HepG2 (cell line): ENCODE measurements around the gene CCDC192. TPM values are rescaled to one million over a fixed set of nuclear protein-coding genes. Genes with fewer than 3 reads are reported as not detected.

ENCODE experiments used
- ARNT2 ChIP-seq: sonication (generic); formaldehyde crosslinking; IDR thresholded peaks from 2 replicates; pipeline ENCODE4 v1.8.0; 2022; ENCODE audit warnings: mild to moderate bottlenecking, low read depth, missing genetic modification reagents, moderate library complexity
- CBX5 ChIP-seq: sonication (generic); formaldehyde crosslinking; IDR thresholded peaks from 2 replicates; pipeline ENCODE4 v1.4.0; 2020; ENCODE audit warnings: missing genetic modification reagents, borderline replicate concordance
- CENPBD1 ChIP-seq: sonication (generic); formaldehyde crosslinking; IDR thresholded peaks from 2 replicates; pipeline ENCODE4 v1.8.0; 2022; ENCODE audit warnings: missing genetic modification reagents, low read depth, mild to moderate bottlenecking, borderline replicate concordance
- CENPT ChIP-seq: sonication (generic); formaldehyde crosslinking; IDR thresholded peaks from 2 replicates; pipeline ENCODE4 v1.8.0; 2022; ENCODE audit warnings: low read depth, mild to moderate bottlenecking, moderate library complexity, missing genetic modification reagents
- DMTF1 ChIP-seq: sonication (generic); formaldehyde crosslinking; IDR thresholded peaks from 2 replicates; pipeline ENCODE4 v1.4.0; 2020; ENCODE audit warnings: mild to moderate bottlenecking, missing genetic modification reagents
- EEA1 ChIP-seq: sonication (generic); formaldehyde crosslinking; IDR thresholded peaks from 2 replicates; pipeline ENCODE4 v1.5.1; 2020; ENCODE audit warnings: mild to moderate bottlenecking, missing genetic modification reagents, borderline replicate concordance
- MAFK ChIP-seq, 2 experiments: IDR thresholded peaks in 1 of 2; conservative IDR thresholded peaks in 1 of 2; 2 replicates each; pipeline ENCODE4 v1.6.1; 2011; ENCODE audit warnings: improper control_type of control experiment in 2 of 2, low read length in 2 of 2
- PRMT3 ChIP-seq: sonication (generic); formaldehyde crosslinking; IDR thresholded peaks from 2 replicates; pipeline ENCODE4 v1.8.1; 2022; ENCODE audit warnings: low read depth, mild to moderate bottlenecking, moderate library complexity, missing genetic modification reagents, borderline replicate concordance
- REPIN1 ChIP-seq: sonication (generic); formaldehyde crosslinking; IDR thresholded peaks from 2 replicates; pipeline ENCODE4 v1.8.0; 2022; ENCODE audit warnings: missing genetic modification reagents, low read depth, mild to moderate bottlenecking, borderline replicate concordance
- SIX1 ChIP-seq: sonication (generic); formaldehyde crosslinking; IDR thresholded peaks from 2 replicates; pipeline ENCODE4 v1.4.0; 2020; ENCODE audit warnings: missing genetic modification reagents, borderline replicate concordance
- XRCC5 ChIP-seq: fragments of 200-400 bp; formaldehyde crosslinking; optimal IDR thresholded peaks from 2 replicates; pipeline ENCODE3; 2017; ENCODE audit warnings: mild to moderate bottlenecking, low read length
- ZBTB33 ChIP-seq: sonication (generic); formaldehyde crosslinking; IDR thresholded peaks from 2 replicates; pipeline ENCODE4 v1.4.0; 2020; ENCODE audit warnings: missing genetic modification reagents
- ZNF142 ChIP-seq: sonication (generic); formaldehyde crosslinking; IDR thresholded peaks from 2 replicates; pipeline ENCODE4 v1.4.0; 2020; ENCODE audit warnings: missing genetic modification reagents
- ZNF224 ChIP-seq: sonication (generic); formaldehyde crosslinking; IDR thresholded peaks from 2 replicates; pipeline ENCODE4 v1.5.0; 2020; ENCODE audit warnings: mild to moderate bottlenecking, missing genetic modification reagents
- ZNF335 ChIP-seq: sonication (generic); formaldehyde crosslinking; IDR thresholded peaks from 2 replicates; pipeline ENCODE4 v1.4.0; 2020; ENCODE audit warnings: missing genetic modification reagents
- ZNF33B ChIP-seq: sonication (generic); formaldehyde crosslinking; IDR thresholded peaks from 2 replicates; pipeline ENCODE4 v1.5.1; 2020; ENCODE audit warnings: mild to moderate bottlenecking, missing genetic modification reagents
- ZNF660 ChIP-seq: sonication (generic); formaldehyde crosslinking; IDR thresholded peaks from 2 replicates; pipeline ENCODE4 v1.5.1; 2020; ENCODE audit warnings: mild to moderate bottlenecking, low read depth, missing genetic modification reagents, borderline replicate concordance
- ZNF691 ChIP-seq: sonication (generic); formaldehyde crosslinking; IDR thresholded peaks from 2 replicates; pipeline ENCODE4 v1.4.0; 2020; ENCODE audit warnings: missing genetic modification reagents, low read depth, mild to moderate bottlenecking, borderline replicate concordance
- polyA plus RNA-seq, 8 experiments: library from polyadenylated mRNA; depleted of rRNA in 3 of 8; stranded (reverse) in 7 of 8; unstranded in 1 of 8; fragments of >200 nt; fragmentation: Illumina TruSeq in 4 of 8; extraction: Trizol in 4 of 8; gene quantifications; 2 replicates each; pipeline versions ENCODE4 v1.2.1 to v1.2.3, GENCODE V29; 2011 to 2016; ENCODE audit warnings: low read depth in 4 of 8, missing spikeins in 1 of 8, mixed read lengths in 1 of 8; ENCODE audit not compliant: insufficient read depth in 1 of 8
- total RNA-seq, 5 experiments: library from RNA; depleted of rRNA; stranded (reverse); fragments of >200 nt; fragmentation: Illumina TruSeq; extraction: Trizol; gene quantifications; 2 replicates each; pipeline ENCODE4 v1.2.3, GENCODE V29; 2016; ENCODE audit warnings: low read depth in 1 of 5

The CCDC192 gene
- total and polyA plus RNA-seq, 2 of the 13 experiments (the other 11 are each of a cell fraction or from before 2014, with no cell fraction given): not detected

GRCh38 chr5:127934791-127935256, 231.6 kb downstream of the CCDC192 start (continued):
- TF ChIP-seq ZNF691 (CRISPR knock-in tag) (no peak), CENPBD1 (CRISPR knock-in tag) (no peak), ZNF660 (CRISPR knock-in tag) (no peak), CENPT (CRISPR knock-in tag) (no peak), REPIN1 (CRISPR knock-in tag) (no peak), EEA1 (no peak), ZNF33B (no peak), XRCC5 (peak; percentile 24), DMTF1 (CRISPR knock-in tag) (no peak), MAFK (conservative IDR thresholded peaks at IDR 0.05 in 1 of 2, IDR thresholded peaks at IDR 0.05 in 1 of 2; ENCODE audit: low read length in 2 of 2) (0 out of 4 replicates have a peak, but pooled peaks of 1 of the 2 experiments have one; percentile 6), CBX5 (CRISPR knock-in tag) (peak; percentile 37; the same call in 1 of the 2 replicates), ARNT2 (CRISPR knock-in tag) (no peak), SIX1 (no peak), ZNF335 (CRISPR knock-in tag) (no peak), PRMT3 (CRISPR knock-in tag) (no peak), ZNF224 (CRISPR knock-in tag) (no peak), ZBTB33 (CRISPR knock-in tag) (0 out of 2 replicates have a peak, but pooled peaks have one; percentile 6), ZNF142 (CRISPR knock-in tag) (no peak)
